Subcutaneous abdominal adipose tissue (tissue), 5 donors: ENCODE measurements around the gene SLC39A5.
A peak's percentile ranks its signal among the peaks of the same experiment; 100 is the strongest.
"Not testable (repeated sequence)": the region's sequence is repeated elsewhere in the genome, so short reads cannot be mapped to it uniquely, and the experiment has no call there.

Source experiments
- H3K27ac ChIP-seq: one replicate; pipeline ENCODE4 v1.7.0; 2013; ENCODE audit warnings: low read depth, mild to moderate bottlenecking, inconsistent platforms, low read length, moderate library complexity
- H3K27me3 ChIP-seq, 5 donors: one replicate each; pipeline ENCODE4 v1.7.0; 2013; ENCODE audit warnings: low read length in 5 of 5, inconsistent platforms in 1 of 5; ENCODE audit not compliant: control insufficient read depth in 5 of 5, insufficient read depth in 4 of 5
- H3K36me3 ChIP-seq, 5 donors: one replicate each; pipeline ENCODE4 v1.7.0; 2013; ENCODE audit warnings: low read length in 5 of 5; ENCODE audit not compliant: control insufficient read depth in 5 of 5, insufficient read depth in 5 of 5
- H3K4me1 ChIP-seq, 5 donors: one replicate each; pipeline ENCODE4 v1.7.0; 2013; ENCODE audit warnings: low read length in 5 of 5, mild to moderate bottlenecking in 3 of 5, moderate library complexity in 1 of 5; ENCODE audit not compliant: control insufficient read depth in 5 of 5, insufficient read depth in 5 of 5
- H3K4me3 ChIP-seq, 5 donors: one replicate each; pipeline ENCODE4 v1.7.0; 2013; ENCODE audit warnings: low read length in 5 of 5, low read depth in 1 of 5
- H3K9ac ChIP-seq, 5 donors: one replicate each; pipeline ENCODE4 v1.7.0; 2013; ENCODE audit warnings: low read length in 5 of 5, mild to moderate bottlenecking in 4 of 5, moderate library complexity in 3 of 5
- H3K9me3 ChIP-seq, 5 donors: one replicate each; pipeline ENCODE4 v1.7.0; 2013; ENCODE audit warnings: low read length in 5 of 5; ENCODE audit not compliant: control insufficient read depth in 5 of 5
- donor health status: healthy.
- donor health status: healthy.
- donor health status: healthy.
- donor health status: healthy.
- donor health status: healthy.

Gene SLC39A5

GRCh38 chr12:56266068-56266692 is 36.3 kb downstream of the SLC39A5 start:
- peak overlapping the region; percentile 75 to 93 (median 82) for H3K4me3 ChIP-seq
- peaks cover 7 to 18% (median 14%) of the 10 kb centered on the region in 5 donors for H3K36me3 ChIP-seq
- peaks cover 3 to 17% (median 14%) of the 10 kb centered on the region in 5 donors for H3K4me1 ChIP-seq
- H3K9ac ChIP-seq: peak overlapping the region; percentile 17 to 79 (median 72)
- not testable (repeated sequence) for H3K27me3 ChIP-seq, H3K9me3 ChIP-seq
- peak overlapping the region; percentile 82 for H3K27ac ChIP-seq

DNA sequence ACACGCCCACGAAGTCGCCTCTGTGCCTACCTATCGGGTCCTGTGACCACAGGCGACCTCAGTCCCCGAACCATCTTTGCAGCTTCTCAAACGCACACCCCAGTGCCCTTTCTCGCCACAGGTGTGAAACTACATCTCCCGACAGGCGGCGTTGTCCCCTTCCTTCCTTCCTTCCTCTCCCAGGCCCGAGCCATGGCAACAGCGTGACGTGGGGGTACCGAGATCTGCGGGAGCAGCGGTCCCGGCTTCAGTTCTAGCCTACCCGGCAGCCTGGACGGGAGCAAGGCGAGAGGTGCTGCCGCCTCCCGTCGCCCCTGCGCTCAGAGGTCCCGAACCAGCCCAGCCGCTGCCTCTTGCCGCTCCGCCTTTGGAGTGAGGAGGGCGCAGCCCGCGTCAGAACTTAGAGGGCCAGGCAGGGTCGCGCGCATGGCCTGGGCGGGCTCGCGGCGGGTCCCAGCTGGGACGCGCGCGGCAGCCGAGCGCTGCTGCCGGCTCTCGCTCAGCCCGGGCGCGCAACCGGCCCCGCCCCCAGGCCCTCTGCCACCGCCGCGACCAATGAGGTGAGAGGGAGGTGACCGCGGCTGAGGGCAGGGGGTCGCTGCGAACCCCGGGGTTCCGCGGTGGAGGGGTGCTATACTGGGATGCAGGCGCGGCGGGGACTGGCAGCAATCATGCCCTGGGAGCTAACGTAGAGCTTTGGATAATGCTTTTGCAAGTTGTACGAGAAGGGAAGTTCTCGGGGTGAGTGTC is 37.0 kb downstream of the SLC39A5 start, which contains the start of gene COQ10A:
Gene COQ10A, plus strand, starts transcription at position 250 of the 750 bp plus-strand sequence. Its CDS starts 177 bp downstream, at position 427.
- Histone ChIP-seq H3K27ac (peak within 1 kb of the TSS; percentile 82), H3K9me3 (no peaks in the 10 kb centered on the region), H3K27me3 (no peaks in the 10 kb centered on the region), H3K4me1 (peaks cover 3 to 17% (median 14%) of the 10 kb centered on the region in 5 donors), H3K9ac (peak within 1 kb of the TSS; percentile 17 to 79 (median 75)), H3K36me3 (peaks cover 11 to 24% (median 21%) of the 10 kb centered on the region in 5 donors), H3K4me3 (peak within 1 kb of the TSS; percentile 75 to 93 (median 82))

DNA sequence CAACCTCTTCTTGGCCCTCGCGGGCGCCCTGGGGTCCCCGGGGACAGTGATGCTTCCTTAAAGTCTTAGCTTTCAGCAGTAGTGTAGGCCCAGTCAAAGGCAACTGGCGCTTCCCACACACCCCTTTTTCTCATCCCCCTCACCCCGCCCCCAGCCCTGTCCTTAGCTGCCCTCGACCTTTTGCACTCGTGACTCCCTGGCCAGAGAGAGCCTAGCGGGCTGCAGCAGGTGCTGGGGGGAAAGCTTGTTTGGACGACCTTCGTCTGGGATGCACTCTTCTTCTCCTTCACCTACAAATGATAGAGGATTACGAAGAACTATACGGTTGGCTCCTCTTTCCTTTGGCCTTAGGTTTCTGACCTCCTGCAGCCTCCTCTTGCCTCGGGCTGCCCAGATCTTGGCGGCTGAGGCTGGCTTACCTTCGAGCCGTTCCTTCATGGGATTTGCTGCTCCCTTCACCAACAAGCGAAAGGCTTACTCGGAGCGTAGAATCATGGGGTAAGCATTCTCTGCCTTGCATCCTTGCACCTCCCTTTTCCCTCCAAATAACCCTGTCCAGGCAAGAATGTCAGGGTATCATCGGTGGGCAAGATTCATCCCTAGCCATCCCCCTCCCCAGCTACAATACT is 37.7 kb downstream of the SLC39A5 start:
- no peaks in the 10 kb centered on the region for H3K9me3 ChIP-seq
- no peaks in the 10 kb centered on the region for H3K27me3 ChIP-seq
- peaks cover 11 to 31% (median 28%) of the 10 kb centered on the region in 5 donors for H3K36me3 ChIP-seq
- H3K9ac ChIP-seq: peak overlapping the region in 3 of 5 donors; percentile 75 to 79 (median 78)
- peaks cover 3 to 17% (median 14%) of the 10 kb centered on the region in 5 donors for H3K4me1 ChIP-seq
- H3K4me3 ChIP-seq: peak overlapping the region; percentile 59 to 93 (median 82)
- peak overlapping the region; percentile 82 for H3K27ac ChIP-seq

DNA sequence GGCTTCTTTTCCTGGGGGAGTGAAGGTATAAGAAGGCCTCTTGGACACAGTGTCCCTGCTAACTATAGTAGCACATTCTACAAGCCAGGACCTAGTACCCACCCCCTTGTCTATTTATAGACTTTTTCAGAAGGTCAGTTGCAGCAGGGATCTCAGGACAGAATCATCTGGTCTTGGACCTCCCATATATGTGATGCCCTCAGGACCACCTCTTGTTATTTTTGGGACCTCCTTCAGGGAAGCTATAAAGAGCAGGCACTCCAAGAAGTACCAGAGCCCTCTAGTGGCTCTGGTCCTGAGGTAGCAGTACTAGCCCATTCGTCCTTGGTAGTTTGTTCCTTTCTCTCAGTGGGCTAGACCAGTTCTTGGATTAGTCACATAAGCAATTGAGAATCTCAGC is 41.2 kb downstream of the SLC39A5 start:
- peaks cover 3 to 17% (median 14%) of the 10 kb centered on the region in 5 donors for H3K4me1 ChIP-seq
- H3K9me3 ChIP-seq: no peaks in the 10 kb centered on the region
- H3K36me3 ChIP-seq: peaks cover 25 to 66% (median 61%) of the 10 kb centered on the region in 5 donors
- H3K27me3 ChIP-seq: no peaks in the 10 kb centered on the region
- H3K27ac ChIP-seq: no peak overlapping the region
- no peak overlapping the region for H3K4me3 ChIP-seq
- no peak overlapping the region for H3K9ac ChIP-seq

GRCh38 chr12:56272468-56272867 is 42.6 kb downstream of the SLC39A5 start:
- not testable (repeated sequence) for H3K9ac ChIP-seq, H3K27me3 ChIP-seq, H3K4me1 ChIP-seq, H3K27ac ChIP-seq, H3K4me3 ChIP-seq, H3K9me3 ChIP-seq
- peaks cover 28 to 75% (median 68%) of the 10 kb centered on the region in 5 donors for H3K36me3 ChIP-seq

- Histone ChIP-seq H3K4me1 (no peaks in the 10 kb centered on the region), H3K4me3 (no peak overlapping the region), H3K27ac (no peak overlapping the region), H3K9ac (no peak overlapping the region), H3K36me3 (peaks cover 30 to 90% (median 81%) of the 10 kb centered on the region in 5 donors), H3K27me3 (no peaks in the 10 kb centered on the region), H3K9me3 (no peaks in the 10 kb centered on the region)
Measured at GRCh38 chr12:56274299-56274698, 44.4 kb downstream of the SLC39A5 start.

DNA sequence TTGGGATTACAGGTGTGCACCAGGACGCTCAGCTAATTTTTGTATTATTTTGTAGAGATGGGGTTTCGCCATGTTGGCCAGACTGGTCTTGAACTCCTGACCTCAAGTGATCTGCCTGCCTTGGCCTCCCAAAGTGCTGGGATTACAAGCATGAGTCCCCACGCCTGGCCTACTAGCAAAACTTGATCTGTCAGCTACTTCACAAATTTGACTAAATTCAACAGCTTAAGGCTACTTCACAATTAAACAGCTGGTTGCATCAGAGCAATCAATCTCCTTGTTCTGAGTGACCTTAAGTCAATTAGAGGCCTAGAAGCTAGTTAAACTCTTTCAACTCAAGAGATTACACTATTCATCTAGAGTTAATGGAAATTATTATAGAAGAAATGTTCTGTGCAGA is 49.1 kb downstream of the SLC39A5 start:
- Histone ChIP-seq H3K9me3 (no peaks in the 10 kb centered on the region), H3K36me3 (peaks cover 26 to 93% (median 77%) of the 10 kb centered on the region in 5 donors), H3K27me3 (no peaks in the 10 kb centered on the region), H3K4me1 (peaks cover 0 to 10% (median 8%) of the 10 kb centered on the region in 5 donors), H3K27ac (no peak overlapping the region), H3K4me3 (no peak overlapping the region), H3K9ac (no peak overlapping the region)

DNA sequence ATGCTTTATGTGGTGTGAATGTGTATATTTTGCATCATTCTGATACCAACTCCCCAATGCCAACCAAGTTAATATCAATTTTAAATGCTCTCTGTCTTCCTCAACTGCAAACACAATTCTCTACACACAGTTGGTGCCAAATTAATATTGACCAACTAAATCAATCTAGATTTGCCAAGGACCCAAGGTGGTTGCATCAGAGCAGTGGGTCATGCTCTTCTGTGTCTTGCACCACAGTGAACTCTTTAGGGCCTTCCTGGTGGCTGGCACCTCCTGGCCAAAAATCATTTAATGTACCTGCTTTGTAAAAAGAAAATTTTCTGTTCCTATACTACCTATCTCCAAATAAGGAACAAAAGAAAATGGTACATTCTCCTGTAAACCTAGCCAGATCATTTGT is 51.0 kb downstream of the SLC39A5 start:
- Histone ChIP-seq H3K9ac (no peak overlapping the region), H3K27me3 (no peaks in the 10 kb centered on the region), H3K27ac (no peak overlapping the region), H3K36me3 (peaks cover 20 to 85% (median 65%) of the 10 kb centered on the region in 5 donors), H3K9me3 (no peaks in the 10 kb centered on the region), H3K4me1 (peaks cover 0 to 17% (median 11%) of the 10 kb centered on the region in 5 donors), H3K4me3 (no peak overlapping the region)

- Histone ChIP-seq H3K27me3 (no peaks in the 10 kb centered on the region), H3K36me3 (peaks cover 18 to 83% (median 61%) of the 10 kb centered on the region in 5 donors), H3K9me3 (no peaks in the 10 kb centered on the region)
Measured at GRCh38 chr12:56282030-56282429, 52.2 kb downstream of the SLC39A5 start.

More at GRCh38 chr12:56282030-56282429, 52.2 kb downstream of the SLC39A5 start:
- Histone ChIP-seq H3K4me3 (no peak overlapping the region), H3K27ac (no peak overlapping the region), H3K4me1 (peaks cover 0 to 25% (median 19%) of the 10 kb centered on the region in 5 donors), H3K9ac (no peak overlapping the region)
